HG03469 (cell line): ENCODE data around the gene EHHADH.
A peak's percentile ranks its signal among the peaks of the same experiment; 100 is the strongest.

Source experiments
- ATAC-seq: cut with Tn5 transposase; IDR thresholded peaks from one replicate; pipeline ENCODE4 v1.9.1; 2021; ENCODE audit warnings: mild to moderate bottlenecking, moderate library complexity, moderate number of reproducible peaks; ENCODE audit not compliant: unreplicated experiment

Gene EHHADH

GRCh38 chr3:185253645-185254410 lies at the start of gene EHHADH:
EHHADH (minus strand) TSS chr3:185254049; CDS start chr3:185254022, 27 bp downstream.
- ATAC-seq: no peak

- peak; percentile 72 for ATAC-seq
Observed at GRCh38 chr3:185299918-185300426, 46.1 kb upstream of the EHHADH start.

- no peak for ATAC-seq
Observed at GRCh38 chr3:185297867-185298266, 44.0 kb upstream of the EHHADH start.

GRCh38 chr3:185292238-185292637 lies 38.4 kb upstream of the EHHADH start:
- no peak for ATAC-seq

GRCh38 chr3:185290266-185290665 lies 36.4 kb upstream of the EHHADH start:
- no peak for ATAC-seq

- ATAC-seq: no peak
Observed at GRCh38 chr3:185283374-185283935, 29.6 kb upstream of the EHHADH start.

- ATAC-seq: peak; percentile 86
Observed at GRCh38 chr3:185282696-185283373, 29.0 kb upstream of the EHHADH start.

GRCh38 chr3:185280572-185281365 lies 26.9 kb upstream of the EHHADH start:
- ATAC-seq: no peak

GRCh38 chr3:185279587-185280138 lies 25.8 kb upstream of the EHHADH start:
- no peak for ATAC-seq

- no peak for ATAC-seq
Observed at GRCh38 chr3:185276415-185276814, 22.6 kb upstream of the EHHADH start.

GRCh38 chr3:185272033-185272432 lies 18.2 kb upstream of the EHHADH start:
- ATAC-seq: no peak

- no peak for ATAC-seq
Observed at GRCh38 chr3:185270956-185271332, 17.1 kb upstream of the EHHADH start.

GRCh38 chr3:185270262-185270955 lies 16.6 kb upstream of the EHHADH start:
- no peak for ATAC-seq

- no peak for ATAC-seq
Observed at GRCh38 chr3:185268194-185268962, 14.5 kb upstream of the EHHADH start.

- no peak for ATAC-seq
Observed at GRCh38 chr3:185267193-185267592, 13.3 kb upstream of the EHHADH start.

GRCh38 chr3:185264849-185265553 lies 11.2 kb upstream of the EHHADH start:
- ATAC-seq: no peak

- no peak for ATAC-seq
Observed at GRCh38 chr3:185263423-185263822, 9.6 kb upstream of the EHHADH start.

- no peak for ATAC-seq
Observed at GRCh38 chr3:185257334-185257733, 3.5 kb upstream of the EHHADH start.

GRCh38 chr3:185254799-185255198 lies 950 bp upstream of the EHHADH start:
- ATAC-seq: no peak
